Colonic mucosa (tissue), 4 donors: ENCODE measurements around the gene ITM2B. TPM values are rescaled to one million over a fixed set of nuclear protein-coding genes. Genes with fewer than 3 reads are reported as not detected.

Experiments
- DNase-seq: peaks from one replicate; pipeline ENCODE4 v3.0.0-alpha.2; 2020
- H3K27ac ChIP-seq: fragments of 200-600 bp; one replicate; pipeline ENCODE4 v1.8.0; 2021
- H3K27me3 ChIP-seq: fragments of 200-600 bp; one replicate; pipeline ENCODE4 v1.8.0; 2021
- H3K36me3 ChIP-seq: fragments of 200-600 bp; one replicate; pipeline ENCODE4 v1.8.0; 2021
- H3K4me1 ChIP-seq: fragments of 200-600 bp; one replicate; pipeline ENCODE4 v1.8.0; 2021; ENCODE audit warnings: mild to moderate bottlenecking
- H3K4me3 ChIP-seq: fragments of 200-600 bp; one replicate; pipeline ENCODE4 v1.8.0; 2021
- H3K9ac ChIP-seq, 2 donors: one replicate each; pipeline ENCODE4 v1.7.0; 2013; ENCODE audit warnings: control low read depth in 2 of 2, low read depth in 2 of 2, low read length in 2 of 2
- H3K9me3 ChIP-seq: fragments of 200-600 bp; one replicate; pipeline ENCODE4 v1.8.0; 2021
- intact Hi-C: fragments of 100-400 bp; cut with DNase I; formaldehyde crosslinking; loops from one replicate; pipeline ENCODE4 v1.14.1; 2022
- total RNA-seq, 2 donors: library from RNA; stranded (reverse); fragmentation: NEBNext Ultra II Directional in 1 of 2; extraction: Animal tissue kit (Norgen Biotek cat#: 25700) in 1 of 2; gene quantifications; one replicate each; pipeline ENCODE4 v1.2.1, GENCODE V29; 2021
- TF ChIP-seq, protein P1 (sequence below): fragments of 200-600 bp; IDR thresholded peaks from one replicate; pipeline ENCODE4 v1.8.0; 2022; ENCODE audit warnings: antibody characterized with exemption, mild to moderate bottlenecking
- donor health status: healthy.
- donor health status: DM: no; HTN: no; CAD: no.
- donor health status: DM: no; HTN: no; CAD: no.

The ITM2B gene
- total RNA-seq, 2 donors from 2014 or later = 257 to 456 TPM

DNA sequence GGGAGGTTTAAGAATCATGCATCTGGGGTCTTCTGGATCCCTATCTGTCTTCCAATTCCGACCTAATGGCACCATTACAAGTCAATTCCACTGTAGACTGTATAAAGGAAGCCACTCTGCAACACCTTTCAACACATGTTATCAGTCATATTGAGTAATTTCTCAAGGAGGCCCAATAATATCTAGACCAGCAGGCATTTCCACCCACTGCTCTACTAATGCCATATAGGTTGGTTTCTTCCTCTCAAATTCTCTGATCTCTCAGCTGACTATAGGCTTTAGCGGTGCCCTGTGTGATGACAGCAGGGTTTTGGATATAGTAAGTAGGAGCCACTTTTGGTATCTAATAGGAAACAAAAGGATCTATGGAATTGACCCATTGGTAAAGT lies 12.4 kb upstream of the ITM2B start:
- Histone ChIP-seq H3K9ac (no peak overlapping the region), H3K9me3 (no peaks in the 10 kb centered on the region), H3K27ac (peak overlapping the region; percentile 73), H3K27me3 (no peaks in the 10 kb centered on the region), H3K36me3 (no peaks in the 10 kb centered on the region), H3K4me1 (no peaks in the 10 kb centered on the region), H3K4me3 (no peak overlapping the region)
- intact Hi-C loops = no loop called here
- TF ChIP-seq, protein P1, sequence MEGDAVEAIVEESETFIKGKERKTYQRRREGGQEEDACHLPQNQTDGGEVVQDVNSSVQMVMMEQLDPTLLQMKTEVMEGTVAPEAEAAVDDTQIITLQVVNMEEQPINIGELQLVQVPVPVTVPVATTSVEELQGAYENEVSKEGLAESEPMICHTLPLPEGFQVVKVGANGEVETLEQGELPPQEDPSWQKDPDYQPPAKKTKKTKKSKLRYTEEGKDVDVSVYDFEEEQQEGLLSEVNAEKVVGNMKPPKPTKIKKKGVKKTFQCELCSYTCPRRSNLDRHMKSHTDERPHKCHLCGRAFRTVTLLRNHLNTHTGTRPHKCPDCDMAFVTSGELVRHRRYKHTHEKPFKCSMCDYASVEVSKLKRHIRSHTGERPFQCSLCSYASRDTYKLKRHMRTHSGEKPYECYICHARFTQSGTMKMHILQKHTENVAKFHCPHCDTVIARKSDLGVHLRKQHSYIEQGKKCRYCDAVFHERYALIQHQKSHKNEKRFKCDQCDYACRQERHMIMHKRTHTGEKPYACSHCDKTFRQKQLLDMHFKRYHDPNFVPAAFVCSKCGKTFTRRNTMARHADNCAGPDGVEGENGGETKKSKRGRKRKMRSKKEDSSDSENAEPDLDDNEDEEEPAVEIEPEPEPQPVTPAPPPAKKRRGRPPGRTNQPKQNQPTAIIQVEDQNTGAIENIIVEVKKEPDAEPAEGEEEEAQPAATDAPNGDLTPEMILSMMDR = no peak
- no peak for DNase-seq

DNA sequence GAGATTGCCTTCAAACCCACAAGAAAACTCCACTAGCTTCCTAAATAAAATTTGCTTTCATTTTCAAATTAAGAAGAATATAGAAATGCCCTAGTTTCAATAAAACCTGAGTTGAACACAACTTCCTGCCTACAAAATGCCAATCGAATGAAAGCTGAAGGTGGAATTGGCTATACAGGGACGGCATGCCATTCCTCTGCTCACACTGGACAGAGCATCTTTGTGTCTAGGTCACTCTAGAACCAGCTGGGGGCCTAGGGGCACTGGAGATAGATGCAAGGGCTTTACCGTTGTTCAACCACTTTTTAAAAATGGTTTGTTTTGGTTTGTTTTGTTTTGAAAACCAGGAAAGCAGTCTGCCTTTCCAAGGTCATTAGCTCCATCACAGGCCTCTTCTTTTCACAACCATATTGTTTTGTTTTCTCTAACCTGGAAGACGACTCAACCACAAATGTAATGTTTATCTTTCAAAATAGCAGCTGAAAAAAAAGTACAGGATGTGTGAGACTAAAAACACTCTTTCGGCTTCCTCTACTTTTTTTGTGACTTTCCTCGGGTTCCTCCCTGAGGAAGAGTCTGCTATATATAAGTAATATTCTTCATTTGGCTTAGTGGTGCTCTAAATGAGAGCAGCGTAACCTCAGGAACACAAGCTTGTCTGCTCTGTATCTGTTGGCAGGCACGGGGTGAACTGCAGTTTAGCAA lies 11.9 kb upstream of the ITM2B start:
- H3K9me3 ChIP-seq = no peaks in the 10 kb centered on the region
- H3K4me1 ChIP-seq = no peaks in the 10 kb centered on the region
- H3K9ac ChIP-seq = no peak overlapping the region
- H3K36me3 ChIP-seq = no peaks in the 10 kb centered on the region
- TF ChIP-seq, protein P1 = no peak
- intact Hi-C loops = no loop called here
- H3K27ac ChIP-seq = peak overlapping the region; percentile 73
- no peak overlapping the region for H3K4me3 ChIP-seq
- no peaks in the 10 kb centered on the region for H3K27me3 ChIP-seq
- DNase-seq = no peak

- Histone ChIP-seq H3K36me3 (no peaks in the 10 kb centered on the region), H3K27me3 (no peaks in the 10 kb centered on the region), H3K9me3 (no peaks in the 10 kb centered on the region), H3K9ac (no peak overlapping the region), H3K27ac (peak overlapping the region; percentile 73), H3K4me3 (no peak overlapping the region), H3K4me1 (no peaks in the 10 kb centered on the region)
- no peak for DNase-seq
- TF ChIP-seq, protein P1 = no peak
- intact Hi-C loops = no loop called here
Measured at GRCh38 chr13:48221686-48222187, 11.3 kb upstream of the ITM2B start.

DNA sequence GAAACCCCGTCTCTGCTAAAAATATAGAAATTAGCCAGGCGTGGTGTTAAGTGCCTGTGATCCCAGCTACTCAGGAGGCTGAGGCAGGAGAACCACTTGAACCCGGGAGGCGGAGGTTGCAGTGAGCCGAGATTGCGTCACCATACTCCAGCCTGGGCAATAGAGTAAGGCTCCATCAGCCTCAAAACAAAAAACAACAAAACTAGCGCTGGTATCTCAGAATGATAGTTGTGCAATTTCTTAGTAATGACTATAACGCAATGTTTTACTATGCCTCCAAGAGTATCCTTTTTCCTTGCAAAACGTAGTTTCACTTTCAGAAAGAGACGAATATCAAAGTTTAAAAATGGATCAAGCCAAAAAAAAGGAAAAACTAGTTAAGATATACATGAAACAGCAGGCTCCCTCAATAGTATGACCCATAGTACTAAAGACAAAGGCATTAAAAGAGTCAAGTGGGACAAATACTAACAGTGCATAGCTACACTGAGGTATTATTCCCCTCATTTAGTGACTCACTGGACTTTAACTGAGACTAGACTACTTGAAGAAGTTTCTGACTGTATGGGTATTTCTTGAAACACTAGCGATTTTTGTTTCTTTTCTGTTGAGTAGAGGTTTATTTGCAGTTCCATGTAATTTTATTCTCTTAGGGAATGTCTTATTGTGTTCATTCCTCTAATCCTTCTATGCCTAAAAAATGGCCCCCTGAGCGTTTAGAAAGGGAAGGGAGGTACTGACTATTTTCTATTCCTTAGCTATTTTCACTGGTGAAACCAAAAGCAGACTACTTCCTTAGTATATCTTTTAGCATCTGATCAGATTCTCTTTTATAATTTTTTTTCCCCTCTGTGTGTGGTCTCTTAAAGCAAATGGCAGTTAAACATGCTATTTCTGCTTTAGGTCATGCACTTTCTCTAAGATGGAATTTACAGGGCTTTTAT lies 10.4 kb upstream of the ITM2B start:
- Histone ChIP-seq H3K4me1 (no peaks in the 10 kb centered on the region), H3K36me3 (no peaks in the 10 kb centered on the region), H3K27ac (peak overlapping the region; percentile 73), H3K9me3 (no peaks in the 10 kb centered on the region), H3K4me3 (peak overlapping the region; percentile 12), H3K27me3 (no peaks in the 10 kb centered on the region), H3K9ac (no peak overlapping the region)
- intact Hi-C loops = no loop called here
- DNase-seq = no peak
- TF ChIP-seq, protein P1 = no peak

DNA sequence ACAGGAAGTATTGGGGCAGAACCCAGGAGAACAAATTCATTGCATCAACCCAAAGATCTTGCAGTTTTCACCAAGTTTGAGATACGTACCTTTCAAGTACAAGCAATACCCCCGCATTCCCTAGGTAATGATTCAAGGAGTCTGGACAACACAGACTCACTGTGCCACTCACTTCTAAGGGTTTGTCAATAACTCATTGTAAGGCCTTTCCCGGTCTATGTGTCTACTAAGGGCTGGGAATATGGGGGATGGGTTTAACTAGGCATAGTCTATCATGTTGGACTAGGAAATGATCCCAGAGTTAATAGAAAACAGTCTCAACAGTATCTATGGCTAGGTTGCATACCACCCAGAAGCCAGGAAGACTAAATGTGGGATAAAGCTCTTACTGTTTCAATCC lies 8.3 kb upstream of the ITM2B start:
- no peaks in the 10 kb centered on the region for H3K4me1 ChIP-seq
- no peak overlapping the region for H3K9ac ChIP-seq
- H3K27ac ChIP-seq = no peak overlapping the region
- no peaks in the 10 kb centered on the region for H3K36me3 ChIP-seq
- no peak overlapping the region for H3K4me3 ChIP-seq
- H3K27me3 ChIP-seq = no peaks in the 10 kb centered on the region
- TF ChIP-seq, protein P1 = no peak
- DNase-seq = no peak
- H3K9me3 ChIP-seq = no peaks in the 10 kb centered on the region
- intact Hi-C loops = no loop called here
